Measurements from ENCODE around the gene PEX12. TPM values are rescaled to one million over a fixed set of nuclear protein-coding genes. Genes with fewer than 3 reads are reported as not detected.
"Not testable (repeated sequence)": the region's sequence is repeated elsewhere in the genome, so short reads cannot be mapped to it uniquely, and the experiment has no call there.

The PEX12 gene
- total RNA-seq, 1 donor from 2014 or later: 7.9 TPM

DNA sequence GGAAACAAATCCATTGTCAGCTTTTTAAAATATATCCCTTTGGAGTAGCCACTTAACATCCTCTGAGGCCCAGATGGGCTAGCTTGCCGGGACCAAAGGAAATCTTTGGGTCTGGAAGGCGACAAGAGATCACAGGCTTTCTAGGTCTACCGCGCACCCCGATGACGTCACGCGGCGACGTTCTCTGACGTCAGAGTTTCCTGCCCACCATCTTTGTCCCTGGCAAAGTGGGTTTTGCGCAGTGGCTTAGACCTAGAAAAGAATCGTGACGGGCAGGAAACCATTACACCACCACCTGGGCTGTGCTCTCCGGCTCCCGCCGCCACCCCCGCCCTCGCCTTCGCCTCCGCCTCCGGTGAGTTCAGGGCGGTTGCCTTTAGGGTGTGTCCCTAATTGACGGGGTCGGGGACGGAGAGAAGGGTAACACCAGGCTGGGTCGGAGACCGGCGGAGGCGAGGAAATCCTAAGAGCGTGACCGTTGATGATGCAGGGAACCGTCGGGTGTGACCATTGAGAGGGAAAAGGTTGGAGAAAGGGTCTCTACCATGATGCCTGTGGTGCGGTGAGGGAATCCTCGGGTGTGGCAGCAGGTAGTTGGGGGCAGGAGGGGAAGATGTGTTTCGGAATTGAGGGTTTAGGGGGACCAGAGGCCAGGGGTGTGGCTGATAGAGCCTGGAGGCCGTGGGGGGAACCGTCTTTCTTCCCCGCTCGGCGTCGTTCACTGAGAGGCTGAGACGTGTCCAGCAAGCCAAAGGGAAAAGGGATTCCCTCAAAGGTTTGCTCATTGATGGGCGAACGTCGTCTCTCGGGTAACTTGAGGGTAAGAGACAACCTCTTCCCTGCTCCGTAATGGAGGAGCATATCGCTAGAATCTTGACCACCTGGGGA is 8.9 kb upstream of the PEX12 start, which contains the start of gene AP2B1:
TSS of gene AP2B1 (plus strand) at position 249 of the 888 bp plus-strand sequence. CDS start 6,709 bp downstream, outside the sequence.
- ATAC-seq: peak; percentile 94
- intact Hi-C loops (cut with micrococcal nuclease): no loop called here

DNA sequence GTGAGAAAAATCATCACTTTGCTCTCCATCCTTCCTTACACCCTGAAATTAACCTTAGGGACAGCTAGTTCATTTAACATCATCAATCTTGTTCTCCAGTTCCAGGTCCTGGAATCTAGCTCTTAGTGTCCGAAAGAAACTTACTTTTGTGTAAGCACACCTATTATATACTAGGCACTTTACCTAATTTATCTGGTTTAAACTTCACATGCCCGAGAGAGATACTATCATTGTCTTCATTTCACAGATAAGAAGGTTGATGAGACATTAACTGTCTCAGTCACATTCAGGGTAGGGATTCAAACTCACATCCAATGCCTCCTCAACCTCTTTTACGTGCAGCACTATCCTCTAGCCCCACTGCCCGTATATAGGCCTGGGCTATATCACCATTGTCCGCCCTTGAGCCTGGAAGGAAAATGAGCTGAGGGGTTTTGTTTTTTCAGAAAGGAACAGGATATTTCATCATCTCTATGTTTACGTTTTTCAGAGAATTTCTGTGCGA is 8.2 kb upstream of the PEX12 start:
- ATAC-seq (peak; percentile 10), DNase-seq (no peak)
- intact Hi-C loops (cut with micrococcal nuclease): no loop called here

More for the DNA sequence above, 8.9 kb upstream of the PEX12 start, which contains the start of gene AP2B1:
- peak; percentile 95 for DNase-seq

DNA sequence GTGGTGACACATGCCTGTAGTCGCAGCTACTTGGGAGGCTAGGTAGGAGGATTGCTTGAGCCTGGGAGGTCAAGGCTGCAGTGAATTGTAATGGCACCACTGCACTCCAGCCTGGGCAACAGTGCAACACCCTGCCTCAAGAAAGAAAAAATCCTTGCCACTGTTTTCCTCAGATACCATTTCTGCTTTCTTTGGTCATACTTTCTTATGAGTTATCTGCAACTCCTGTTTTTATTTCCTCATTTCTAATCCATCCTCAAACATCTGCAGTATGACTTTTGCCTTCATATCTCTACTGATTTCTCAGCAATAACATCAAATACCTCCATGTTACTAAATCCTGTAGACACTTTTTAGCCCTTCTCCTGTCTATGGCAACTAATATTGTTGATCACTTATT is 5.7 kb upstream of the PEX12 start:
- ATAC-seq: no peak
- DNase-seq: no peak
- intact Hi-C loops (cut with micrococcal nuclease): no loop called here

- no peak for DNase-seq
- ATAC-seq: no peak
- intact Hi-C loops (cut with micrococcal nuclease): no loop called here
Observed at GRCh38 chr17:35578929-35579432, 610 bp upstream of the PEX12 start.

- intact Hi-C loops (cut with micrococcal nuclease): no loop called here
Observed at GRCh38 chr17:35577830-35578196, 558 bp downstream of the PEX12 start.

GRCh38 chr17:35575759-35576158 is 2.6 kb downstream of the PEX12 start:
- no peak for DNase-seq
- intact Hi-C loops (cut with micrococcal nuclease): no loop called here
- ATAC-seq: no peak

More at GRCh38 chr17:35577830-35578196, 558 bp downstream of the PEX12 start:
- no peak for DNase-seq
- ATAC-seq: peak; percentile 40

- ATAC-seq: no peak
Observed at GRCh38 chr17:35569405-35569804, 9.0 kb downstream of the PEX12 start.

GRCh38 chr17:35568561-35568960 is 9.8 kb downstream of the PEX12 start:
- intact Hi-C loops (cut with micrococcal nuclease): no loop called here
- DNase-seq: no peak
- no peak for ATAC-seq

More at GRCh38 chr17:35569405-35569804, 9.0 kb downstream of the PEX12 start:
- DNase-seq: no peak
- intact Hi-C loops (cut with micrococcal nuclease): no loop called here

DNA sequence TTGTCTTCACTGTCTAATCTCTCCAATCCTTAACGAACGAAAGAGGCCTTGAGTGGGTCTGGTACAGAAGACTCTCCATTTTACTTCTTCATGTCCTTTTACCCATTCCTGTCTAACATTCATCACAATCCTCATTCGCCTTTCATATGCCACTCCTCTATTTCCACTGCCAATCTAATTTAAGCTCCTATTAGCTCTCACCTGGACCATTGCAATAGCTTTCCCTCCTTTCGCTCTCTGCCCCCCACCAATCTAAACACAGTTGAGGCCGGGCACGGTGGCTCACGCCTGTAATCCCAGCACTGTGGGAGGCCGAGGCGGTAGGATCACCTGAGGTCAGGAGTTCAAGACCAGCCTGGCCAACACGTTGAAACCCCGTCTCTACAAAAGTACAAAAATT is 11.4 kb downstream of the PEX12 start:
- no peak for ATAC-seq
- DNase-seq: no peak
- intact Hi-C loops (cut with micrococcal nuclease): no loop called here

GRCh38 chr17:35563181-35563580 is 15.2 kb downstream of the PEX12 start:
- ATAC-seq; intact Hi-C loops (cut with micrococcal nuclease); DNase-seq: not testable (repeated sequence)

GRCh38 chr17:35560703-35561102 is 17.7 kb downstream of the PEX12 start, which contains the start of gene SLFN14:
SLFN14 (minus strand) TSS chr17:35560819; CDS start chr17:35558062, 2,757 bp downstream.
- intact Hi-C loops (cut with micrococcal nuclease): no loop called here

GRCh38 chr17:35559495-35560210 is 18.7 kb downstream of the PEX12 start:
- ATAC-seq (no peak), DNase-seq (no peak)

More at GRCh38 chr17:35560703-35561102, 17.7 kb downstream of the PEX12 start, which contains the start of gene SLFN14:
- DNase-seq (no peak), ATAC-seq (no peak)

DNA sequence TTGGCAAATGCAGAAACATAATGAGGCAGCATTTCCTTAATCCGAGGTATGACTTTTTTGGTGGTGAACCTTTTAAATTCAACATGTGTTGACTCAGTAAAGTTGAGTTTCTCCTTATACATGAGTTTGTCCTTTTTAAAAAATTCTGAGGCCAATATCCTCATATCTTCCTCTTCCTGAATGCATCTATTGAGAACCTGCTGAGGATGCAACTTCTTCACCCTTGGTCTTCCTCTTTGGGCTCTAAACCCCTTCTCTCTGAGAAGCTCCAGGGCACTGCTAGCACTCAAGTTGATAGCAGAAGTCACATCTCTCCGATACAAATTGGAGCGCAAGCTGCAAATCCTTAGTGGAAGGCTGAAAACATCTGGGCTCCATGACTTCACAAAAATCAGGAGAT is 21.0 kb downstream of the PEX12 start:
- intact Hi-C loops (cut with micrococcal nuclease): no loop called here
- DNase-seq: no peak
- ATAC-seq: no peak

More at GRCh38 chr17:35559495-35560210, 18.7 kb downstream of the PEX12 start:
- intact Hi-C loops (cut with micrococcal nuclease): no loop called here

DNA sequence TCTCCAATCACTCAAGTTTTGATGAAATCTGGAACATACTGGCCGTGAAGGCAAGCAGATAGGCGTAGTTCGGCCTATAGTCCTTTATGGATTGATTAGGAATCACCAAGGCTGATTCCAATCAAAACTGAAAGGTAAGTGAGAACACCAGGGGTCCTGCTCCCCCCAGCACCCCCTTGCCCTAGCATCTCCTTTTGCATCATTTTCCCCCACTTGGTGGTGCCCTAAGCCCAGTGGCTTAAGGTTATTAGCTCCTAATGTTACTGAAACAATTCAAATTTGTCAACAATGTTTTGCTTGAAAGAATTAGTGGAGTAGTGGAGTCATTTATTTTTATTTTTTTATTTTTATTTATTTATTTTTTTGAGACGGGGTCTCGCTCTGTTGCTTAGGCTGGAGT is 22.7 kb downstream of the PEX12 start:
- intact Hi-C loops (cut with micrococcal nuclease): no loop called here
- DNase-seq (no peak), ATAC-seq (no peak)

GRCh38 chr17:35554668-35555067 is 23.7 kb downstream of the PEX12 start:
- no peak for DNase-seq
- ATAC-seq: no peak
- intact Hi-C loops (cut with micrococcal nuclease): no loop called here

GRCh38 chr17:35553310-35553709 is 25.1 kb downstream of the PEX12 start:
- intact Hi-C loops (cut with micrococcal nuclease): no loop called here
- ATAC-seq: no peak
- DNase-seq: no peak

- no peak for ATAC-seq
- DNase-seq: no peak
- intact Hi-C loops (cut with micrococcal nuclease): no loop called here
Observed at GRCh38 chr17:35548978-35549377, 29.4 kb downstream of the PEX12 start.

GRCh38 chr17:35548208-35548810 is 30.1 kb downstream of the PEX12 start:
- DNase-seq (no peak), ATAC-seq (peak; percentile 66)
- intact Hi-C loops (cut with micrococcal nuclease): no loop called here

DNA sequence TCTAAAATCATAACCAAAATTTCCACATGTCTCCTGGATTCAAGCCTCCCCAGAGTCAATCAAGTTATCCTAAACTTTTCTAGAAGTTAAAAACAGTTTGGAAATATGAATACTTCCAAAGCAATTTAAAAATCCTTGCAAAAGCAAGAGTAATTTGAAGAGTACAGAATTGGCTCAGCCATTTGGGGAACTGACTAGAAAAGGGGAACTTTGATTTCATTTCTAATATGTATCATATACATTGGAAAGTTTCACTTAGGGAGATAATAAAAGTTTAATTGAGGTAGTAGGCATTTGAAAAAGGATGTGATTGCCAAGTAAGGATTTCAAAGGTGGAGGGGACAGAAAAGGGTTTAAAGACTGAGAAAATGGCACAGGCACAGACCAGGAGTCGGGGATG is 31.9 kb downstream of the PEX12 start:
- ATAC-seq: no peak
- intact Hi-C loops (cut with micrococcal nuclease): no loop called here

More for the DNA sequence above, 31.9 kb downstream of the PEX12 start:
- no peak for DNase-seq
